PC-3 (cell line): ENCODE measurements around the gene HYCC1. TPM values are rescaled to one million over a fixed set of nuclear protein-coding genes. Genes with fewer than 3 reads are reported as not detected.
A peak's percentile ranks its signal among the peaks of the same experiment; 100 is the strongest.

Source experiments
- ATAC-seq: fragments of 200-7000 bp; cut with Tn5 transposase; 2 replicates; pipeline ENCODE4 v1.9.1; 2020; ENCODE audit warnings: mild to moderate bottlenecking, moderate library complexity
- BruUV-seq: library from RNA; stranded (reverse); fragments of 400-500 nt; replicated peaks from 2 replicates; lab custom pipeline; 2021; lab: Mats Ljungman, UMichigan
- CTCF ChIA-PET: fragments of 300-600 bp; sonication (Branson Sonifier 250); formaldehyde crosslinking; loops from one replicate; lab custom pipeline; 2022; ENCODE audit warnings: antibody characterized with exemption; lab: Charles Lee
- POLR2A ChIA-PET: fragments of 300-600 bp; sonication (Branson Sonifier 250); formaldehyde crosslinking; loops from one replicate; lab custom pipeline; 2022; ENCODE audit warnings: antibody characterized with exemption; ENCODE audit not compliant: unreplicated experiment; lab: Charles Lee
- DNase-seq: peaks from one replicate; pipeline ENCODE4 v3.0.0-alpha.2; 2015
- H2AFZ ChIP-seq: fragments of 300-600 bp; sonication (generic); 2 replicates; pipeline ENCODE4 v1.6.0; 2016; ENCODE audit warnings: antibody characterized with exemption, low read length
- H3F3A ChIP-seq: fragments of 300-600 bp; sonication (generic); one replicate; pipeline ENCODE4 v1.6.0; 2017; ENCODE audit warnings: antibody characterized with exemption, low read length, control low read depth, mild to moderate bottlenecking; ENCODE audit not compliant: unreplicated experiment
- H3K27ac ChIP-seq: fragments of 300-600 bp; sonication (generic); 2 replicates; pipeline ENCODE4 v1.5.1; 2016; ENCODE audit warnings: mild to moderate bottlenecking, low read length
- H3K27me3 ChIP-seq: fragments of 300-600 bp; sonication (generic); 2 replicates; pipeline ENCODE4 v1.6.1; 2016; ENCODE audit warnings: low read length, mixed read lengths
- H3K36me3 ChIP-seq: fragments of 300-600 bp; sonication (generic); 2 replicates; pipeline ENCODE4 v1.6.1; 2016; ENCODE audit warnings: low read depth, mixed run types, low read length, mixed read lengths
- H3K4me1 ChIP-seq: fragments of 300-600 bp; sonication (generic); 2 replicates; pipeline ENCODE4 v1.5.1; 2016; ENCODE audit warnings: low read length; ENCODE audit not compliant: insufficient read depth
- H3K4me2 ChIP-seq: fragments of 300-600 bp; sonication (generic); 2 replicates; pipeline ENCODE4 v1.6.0; 2016; ENCODE audit warnings: low read length
- H3K4me3 ChIP-seq: fragments of 300-600 bp; sonication (generic); 2 replicates; pipeline ENCODE4 v1.5.1; 2016; ENCODE audit warnings: mild to moderate bottlenecking, low read length, mixed read lengths
- H3K79me2 ChIP-seq: fragments of 300-600 bp; sonication (generic); 2 replicates; pipeline ENCODE4 v1.6.1; 2017; ENCODE audit warnings: low read length, mixed read lengths
- H3K9ac ChIP-seq: fragments of 300-600 bp; sonication (generic); 2 replicates; pipeline ENCODE4 v1.6.0; 2016; ENCODE audit warnings: mild to moderate bottlenecking, low read length
- H3K9me2 ChIP-seq: fragments of 300-600 bp; sonication (generic); replicated peaks from 2 replicates; pipeline ENCODE4 v1.6.1; 2016; ENCODE audit warnings: mixed run types, low read length, mixed read lengths
- H3K9me3 ChIP-seq: fragments of 300-600 bp; sonication (generic); 2 replicates; pipeline ENCODE4 v1.6.1; 2016; ENCODE audit warnings: low read length, mixed read lengths
- H4K20me1 ChIP-seq: fragments of 300-600 bp; sonication (generic); 2 replicates; pipeline ENCODE4 v1.6.1; 2016; ENCODE audit warnings: low read length, mixed read lengths
- EZH2 ChIP-seq: fragments of 300-600 bp; sonication (generic); IDR thresholded peaks from one replicate; pipeline ENCODE4 v1.6.1; 2017; ENCODE audit warnings: antibody characterized with exemption, mild to moderate bottlenecking, low read length; ENCODE audit not compliant: unreplicated experiment
- EZH2phosphoT487 ChIP-seq: fragments of 300-600 bp; sonication (generic); IDR thresholded peaks from 2 replicates; pipeline ENCODE4 v1.6.1; 2018; ENCODE audit warnings: mild to moderate bottlenecking, antibody characterized with exemption, low read length, borderline replicate concordance
- intact Hi-C: fragments of 100-400 bp; cut with micrococcal nuclease; formaldehyde crosslinking; loops from 2 replicates; pipeline ENCODE4 v1.9.0; 2023
- total RNA-seq: library from RNA; depleted of rRNA; stranded (reverse); fragments of >200 nt; gene quantifications from 2 replicates; pipeline ENCODE4 v1.2.3, GENCODE V29; 2014
- TF ChIP-seq, protein P1 (sequence below): fragments of 300-600 bp; sonication (generic); conservative IDR thresholded peaks from 2 replicates; pipeline ENCODE4 v1.5.1; 2017; ENCODE audit warnings: antibody characterized with exemption, low read depth, mild to moderate bottlenecking, low read length

HYCC1 gene
- total RNA-seq, 1 experiment from 2014 or later: 15.5 TPM

DNA sequence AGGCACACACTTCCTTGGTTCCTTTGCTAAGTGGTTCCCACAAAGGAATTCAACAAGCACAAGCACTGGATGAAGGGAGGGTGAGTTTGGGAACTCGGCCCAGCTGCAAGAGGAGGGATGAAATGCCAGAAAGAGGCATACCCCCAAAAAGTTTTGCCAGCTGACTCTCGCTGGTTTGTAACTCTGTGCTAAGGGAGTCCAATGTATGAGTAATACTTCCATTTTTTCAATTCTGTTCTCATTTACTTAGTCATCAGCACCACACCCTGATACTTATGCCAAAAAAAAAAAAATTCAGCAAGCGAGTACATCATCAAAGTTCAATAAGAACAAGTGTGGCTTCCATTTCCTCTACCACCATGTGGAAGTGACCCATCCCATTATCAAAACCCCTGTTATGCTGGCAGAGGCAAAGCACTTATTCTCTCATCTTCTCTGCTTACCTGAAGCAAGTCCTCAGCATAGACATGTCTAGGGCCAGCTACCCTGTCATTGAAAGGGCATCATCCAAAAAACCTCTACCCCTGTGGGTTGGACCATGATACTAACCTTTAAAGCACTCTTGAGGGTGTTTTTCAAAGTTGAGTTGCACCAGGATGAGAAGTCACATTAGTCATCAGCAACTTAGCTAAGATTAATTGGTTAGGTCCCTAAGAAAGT, 6.9 kb upstream of the HYCC1 start:
- H3K9ac ChIP-seq: peak overlapping the region; percentile 56

DNA sequence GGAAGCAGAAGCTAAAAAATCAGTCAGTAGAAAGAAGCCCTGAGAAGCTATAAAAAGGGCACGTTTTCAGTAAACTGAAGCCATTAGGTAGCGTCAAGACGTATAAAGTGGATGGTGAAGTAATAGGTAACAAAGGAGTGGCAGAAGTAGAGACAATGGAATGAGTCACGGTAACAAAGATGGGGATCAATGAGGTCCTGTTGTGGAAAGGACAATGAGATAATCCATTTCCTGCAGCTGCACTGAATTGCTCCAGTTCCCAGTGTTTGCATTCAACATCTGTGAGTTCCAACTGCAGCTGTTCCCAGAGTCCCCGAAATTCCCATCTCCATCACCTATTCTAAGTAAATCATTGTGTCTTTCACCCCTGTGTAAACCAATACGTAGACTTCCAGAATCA, 4.8 kb upstream of the HYCC1 start:
- no peaks in the 10 kb centered on the region for H3F3A ChIP-seq
- H3K9me2 ChIP-seq: no peaks in the 10 kb centered on the region
- no peaks in the 10 kb centered on the region for H3K27me3 ChIP-seq
- H3K9ac ChIP-seq: no peak overlapping the region
- TF ChIP-seq, protein P1, sequence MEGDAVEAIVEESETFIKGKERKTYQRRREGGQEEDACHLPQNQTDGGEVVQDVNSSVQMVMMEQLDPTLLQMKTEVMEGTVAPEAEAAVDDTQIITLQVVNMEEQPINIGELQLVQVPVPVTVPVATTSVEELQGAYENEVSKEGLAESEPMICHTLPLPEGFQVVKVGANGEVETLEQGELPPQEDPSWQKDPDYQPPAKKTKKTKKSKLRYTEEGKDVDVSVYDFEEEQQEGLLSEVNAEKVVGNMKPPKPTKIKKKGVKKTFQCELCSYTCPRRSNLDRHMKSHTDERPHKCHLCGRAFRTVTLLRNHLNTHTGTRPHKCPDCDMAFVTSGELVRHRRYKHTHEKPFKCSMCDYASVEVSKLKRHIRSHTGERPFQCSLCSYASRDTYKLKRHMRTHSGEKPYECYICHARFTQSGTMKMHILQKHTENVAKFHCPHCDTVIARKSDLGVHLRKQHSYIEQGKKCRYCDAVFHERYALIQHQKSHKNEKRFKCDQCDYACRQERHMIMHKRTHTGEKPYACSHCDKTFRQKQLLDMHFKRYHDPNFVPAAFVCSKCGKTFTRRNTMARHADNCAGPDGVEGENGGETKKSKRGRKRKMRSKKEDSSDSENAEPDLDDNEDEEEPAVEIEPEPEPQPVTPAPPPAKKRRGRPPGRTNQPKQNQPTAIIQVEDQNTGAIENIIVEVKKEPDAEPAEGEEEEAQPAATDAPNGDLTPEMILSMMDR: no peak
- TF ChIP-seq EZH2phosphoT487 (no peak), EZH2 (no peak)
- H3K79me2 ChIP-seq: no peaks in the 10 kb centered on the region
- DNase-seq (no peak), ATAC-seq (no peak)
- BruUV-seq: no TSS peak
- no peaks in the 10 kb centered on the region for H3K36me3 ChIP-seq
- H2AFZ ChIP-seq: no peak overlapping the region
- H3K4me2 ChIP-seq: no peak overlapping the region
- no peak overlapping the region for H3K4me3 ChIP-seq
- ChIA-PET CTCF (no interaction called here), POLR2A (no interaction called here)
- intact Hi-C loops: no loop called here
- H4K20me1 ChIP-seq: no peaks in the 10 kb centered on the region
- peaks cover 37% of the 10 kb centered on the region for H3K4me1 ChIP-seq
- H3K27ac ChIP-seq: no peak overlapping the region
- H3K9me3 ChIP-seq: no peaks in the 10 kb centered on the region

More for the DNA sequence above, 6.9 kb upstream of the HYCC1 start:
- Histone ChIP-seq H3F3A (no peaks in the 10 kb centered on the region), H3K79me2 (no peaks in the 10 kb centered on the region), H3K27me3 (no peaks in the 10 kb centered on the region), H3K27ac (peak overlapping the region; percentile 95), H3K9me2 (no peaks in the 10 kb centered on the region), H3K4me2 (peak overlapping the region; percentile 72), H3K4me1 (peaks cover 40% of the 10 kb centered on the region), H3K4me3 (peak overlapping the region; percentile 41; the same call in 1 of the 2 replicates), H3K36me3 (no peaks in the 10 kb centered on the region), H4K20me1 (no peaks in the 10 kb centered on the region), H3K9me3 (no peaks in the 10 kb centered on the region), H2AFZ (peak overlapping the region; percentile 75)
- intact Hi-C loops: loop anchor here (2.0 kb wide), 1 partner anchor 22 kb away; no protein-coding TSS in a partner anchor
- TF ChIP-seq, protein P1: no peak
- TF ChIP-seq EZH2 (no peak), EZH2phosphoT487 (no peak)
- POLR2A ChIA-PET: no interaction called here
- no TSS peak for BruUV-seq
- peak; percentile 74 for ATAC-seq
- CTCF ChIA-PET: interaction anchor here (0.7 kb wide), 1 partner anchor 89 kb away, joined by 3 read pairs; no protein-coding TSS in a partner anchor
- peak; percentile 87 for DNase-seq

DNA sequence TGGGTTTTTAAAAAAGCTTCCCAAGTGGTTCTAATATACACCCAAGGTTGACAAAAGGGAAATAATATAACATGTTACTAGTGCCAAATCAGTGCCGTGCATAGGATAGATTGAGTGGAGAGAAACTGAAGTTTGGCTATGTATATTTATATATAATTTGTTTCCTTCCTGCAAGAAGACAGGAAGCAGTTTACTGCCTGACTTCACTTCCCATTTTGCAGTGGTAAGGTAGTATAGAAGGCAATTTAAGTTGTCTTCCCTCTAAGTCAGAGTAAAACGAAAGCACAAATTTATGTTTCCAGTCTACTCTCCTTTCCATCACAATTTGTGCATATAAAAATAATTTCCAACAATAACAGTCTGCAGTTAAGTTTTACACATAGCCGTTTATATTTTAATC, 3.4 kb upstream of the HYCC1 start:
- DNase-seq (no peak), ATAC-seq (no peak)
- Histone ChIP-seq H3K36me3 (no peaks in the 10 kb centered on the region), H3K27me3 (no peaks in the 10 kb centered on the region), H4K20me1 (peaks cover 7% of the 10 kb centered on the region), H3K27ac (no peak overlapping the region), H3K4me1 (peaks cover 35% of the 10 kb centered on the region), H3K9me3 (no peaks in the 10 kb centered on the region), H3K79me2 (peaks cover 11% of the 10 kb centered on the region), H3K4me3 (no peak overlapping the region), H3K9me2 (no peaks in the 10 kb centered on the region), H3F3A (no peaks in the 10 kb centered on the region), H2AFZ (no peak overlapping the region), H3K4me2 (no peak overlapping the region), H3K9ac (no peak overlapping the region)
- BruUV-seq: no TSS peak
- ChIA-PET CTCF (no interaction called here), POLR2A (no interaction called here)
- TF ChIP-seq EZH2phosphoT487 (no peak), EZH2 (no peak)
- TF ChIP-seq, protein P1: no peak
- intact Hi-C loops: no loop called here
